22Rv1 (cell line): ENCODE data around the gene NCK1.

Experiments
- ZFX ChIP-seq: fragments of 450-650 bp; IDR thresholded peaks from 2 replicates; pipeline ENCODE4 v1.6.1; 2017; ENCODE audit warnings: antibody characterized with exemption, borderline replicate concordance
- TF ChIP-seq, protein P1 (sequence below): fragments of 450-650 bp; IDR thresholded peaks from 2 replicates; pipeline ENCODE4 v1.5.1; 2017; ENCODE audit warnings: mild to moderate bottlenecking

GRCh38 chr3:136979684-136980083, 117.7 kb downstream of the NCK1 start:
- TF ChIP-seq, protein P1, sequence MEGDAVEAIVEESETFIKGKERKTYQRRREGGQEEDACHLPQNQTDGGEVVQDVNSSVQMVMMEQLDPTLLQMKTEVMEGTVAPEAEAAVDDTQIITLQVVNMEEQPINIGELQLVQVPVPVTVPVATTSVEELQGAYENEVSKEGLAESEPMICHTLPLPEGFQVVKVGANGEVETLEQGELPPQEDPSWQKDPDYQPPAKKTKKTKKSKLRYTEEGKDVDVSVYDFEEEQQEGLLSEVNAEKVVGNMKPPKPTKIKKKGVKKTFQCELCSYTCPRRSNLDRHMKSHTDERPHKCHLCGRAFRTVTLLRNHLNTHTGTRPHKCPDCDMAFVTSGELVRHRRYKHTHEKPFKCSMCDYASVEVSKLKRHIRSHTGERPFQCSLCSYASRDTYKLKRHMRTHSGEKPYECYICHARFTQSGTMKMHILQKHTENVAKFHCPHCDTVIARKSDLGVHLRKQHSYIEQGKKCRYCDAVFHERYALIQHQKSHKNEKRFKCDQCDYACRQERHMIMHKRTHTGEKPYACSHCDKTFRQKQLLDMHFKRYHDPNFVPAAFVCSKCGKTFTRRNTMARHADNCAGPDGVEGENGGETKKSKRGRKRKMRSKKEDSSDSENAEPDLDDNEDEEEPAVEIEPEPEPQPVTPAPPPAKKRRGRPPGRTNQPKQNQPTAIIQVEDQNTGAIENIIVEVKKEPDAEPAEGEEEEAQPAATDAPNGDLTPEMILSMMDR: no peak
- TF ChIP-seq ZFX: no peak
